HUES48 (cell line): Measurements from ENCODE around the gene MYO7B.

ENCODE experiments used
- H3K27ac ChIP-seq: one replicate; pipeline ENCODE4 v1.7.0; 2013; ENCODE audit warnings: low read depth, low read length, inconsistent platforms
- H3K27me3 ChIP-seq: 2 replicates; pipeline ENCODE4 v1.6.1; 2013; ENCODE audit warnings: mild to moderate bottlenecking, low read length; ENCODE audit not compliant: control insufficient read depth, insufficient read depth
- H3K36me3 ChIP-seq: 2 replicates; pipeline ENCODE4 v1.6.1; 2013; ENCODE audit warnings: low read length; ENCODE audit not compliant: control insufficient read depth, insufficient read depth
- H3K4me1 ChIP-seq: 2 replicates; pipeline ENCODE4 v1.6.1; 2013; ENCODE audit warnings: mild to moderate bottlenecking, low read length; ENCODE audit not compliant: control insufficient read depth, insufficient read depth
- H3K4me3 ChIP-seq: 2 replicates; pipeline ENCODE4 v1.5.1; 2013; ENCODE audit warnings: mild to moderate bottlenecking, low read depth, low read length
- H3K9ac ChIP-seq: 2 replicates; pipeline ENCODE4 v1.6.1; 2013; ENCODE audit warnings: mild to moderate bottlenecking, low read depth, low read length, moderate library complexity
- H3K9me3 ChIP-seq: 2 replicates; pipeline ENCODE4 v1.6.1; 2013; ENCODE audit warnings: low read length; ENCODE audit not compliant: control insufficient read depth, insufficient read depth

MYO7B gene

GRCh38 chr2:127591221-127591923 lies 55.9 kb downstream of the MYO7B start:
- no peaks in the 10 kb centered on the region for H3K9me3 ChIP-seq
- no peak overlapping the region for H3K9ac ChIP-seq
- no peaks in the 10 kb centered on the region for H3K27me3 ChIP-seq
- H3K4me3 ChIP-seq: no peak overlapping the region
- no peak overlapping the region for H3K27ac ChIP-seq
- no peaks in the 10 kb centered on the region for H3K36me3 ChIP-seq
- H3K4me1 ChIP-seq: peaks cover under 1% of the 10 kb centered on the region; the same call in 1 of the 2 replicates

DNA sequence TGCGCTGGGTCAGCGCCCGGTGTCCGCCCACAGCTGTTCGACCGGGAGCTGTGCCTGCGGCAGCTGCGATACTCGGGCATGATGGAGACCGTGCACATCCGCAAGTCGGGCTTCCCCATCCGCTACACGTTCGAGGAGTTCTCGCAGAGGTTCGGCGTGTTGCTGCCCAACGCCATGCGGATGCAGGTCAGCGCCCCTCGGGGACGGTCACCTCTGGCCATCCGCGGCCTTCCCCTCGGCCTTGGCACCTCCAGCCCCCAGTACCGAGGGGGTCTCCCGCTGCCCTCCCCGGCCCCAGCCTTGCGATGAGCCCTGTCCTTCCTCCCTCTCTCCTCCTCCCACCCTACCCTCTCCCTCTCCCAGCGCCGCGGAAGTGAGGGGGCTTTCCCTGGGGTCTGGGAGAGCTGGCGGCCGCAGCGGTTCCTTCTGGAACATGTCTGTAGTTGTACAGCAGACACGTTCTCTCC lies 57.3 kb downstream of the MYO7B start:
- Histone ChIP-seq H3K27ac (no peak overlapping the region), H3K4me1 (no peaks in the 10 kb centered on the region), H3K4me3 (no peak overlapping the region), H3K9ac (no peak overlapping the region), H3K36me3 (no peaks in the 10 kb centered on the region), H3K9me3 (no peaks in the 10 kb centered on the region), H3K27me3 (no peaks in the 10 kb centered on the region)

DNA sequence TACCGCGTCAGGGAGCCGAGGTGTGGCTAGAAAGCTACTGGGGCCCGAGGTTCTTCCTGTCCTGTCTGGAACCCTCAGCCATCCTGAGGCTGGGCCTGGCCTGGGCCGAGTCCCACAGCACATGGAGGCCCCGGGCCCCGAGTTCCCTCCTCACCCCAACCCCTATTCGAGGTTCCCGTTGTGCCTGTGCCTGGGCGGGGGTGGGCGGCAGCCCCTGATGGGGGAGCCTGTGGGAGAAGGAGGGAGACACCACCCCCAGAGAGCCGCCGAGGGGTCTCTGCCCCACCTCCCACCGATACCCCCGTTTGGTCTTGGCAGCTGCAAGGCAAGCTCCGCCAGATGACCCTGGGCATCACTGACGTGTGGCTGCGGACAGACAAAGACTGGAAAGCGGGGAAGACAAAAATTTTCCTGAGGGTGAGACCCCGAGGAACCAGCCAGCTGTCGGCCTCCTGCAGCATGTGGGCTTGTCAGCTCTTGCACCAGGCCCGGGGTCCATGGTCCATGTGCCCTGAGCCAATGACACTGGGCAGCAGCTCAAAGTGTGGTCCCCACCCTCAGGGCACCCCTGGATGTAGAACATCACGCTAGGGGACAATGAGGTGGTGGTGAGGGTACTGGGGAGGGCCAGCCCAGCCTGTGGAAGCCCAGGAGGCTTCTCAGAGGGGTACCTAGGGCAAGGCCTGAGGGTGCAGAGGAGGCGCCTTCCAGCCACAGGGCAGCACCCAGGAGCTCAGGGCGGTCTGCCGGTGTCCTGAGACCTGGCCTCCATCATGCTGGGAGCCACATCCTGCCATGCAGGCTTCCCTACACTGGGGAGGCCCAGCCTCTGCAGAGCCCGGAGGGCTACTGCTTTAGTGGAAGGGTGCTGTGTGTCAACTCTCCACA lies 58.0 kb downstream of the MYO7B start:
- no peaks in the 10 kb centered on the region for H3K4me1 ChIP-seq
- no peaks in the 10 kb centered on the region for H3K27me3 ChIP-seq
- no peak overlapping the region for H3K9ac ChIP-seq
- H3K36me3 ChIP-seq: no peaks in the 10 kb centered on the region
- H3K4me3 ChIP-seq: no peak overlapping the region
- no peaks in the 10 kb centered on the region for H3K9me3 ChIP-seq
- H3K27ac ChIP-seq: no peak overlapping the region

- Histone ChIP-seq H3K9ac (no peak overlapping the region), H3K36me3 (no peaks in the 10 kb centered on the region), H3K27ac (no peak overlapping the region), H3K27me3 (no peaks in the 10 kb centered on the region), H3K4me1 (no peaks in the 10 kb centered on the region), H3K4me3 (no peak overlapping the region), H3K9me3 (no peaks in the 10 kb centered on the region)
Observed at GRCh38 chr2:127594116-127594591, 58.7 kb downstream of the MYO7B start.

DNA sequence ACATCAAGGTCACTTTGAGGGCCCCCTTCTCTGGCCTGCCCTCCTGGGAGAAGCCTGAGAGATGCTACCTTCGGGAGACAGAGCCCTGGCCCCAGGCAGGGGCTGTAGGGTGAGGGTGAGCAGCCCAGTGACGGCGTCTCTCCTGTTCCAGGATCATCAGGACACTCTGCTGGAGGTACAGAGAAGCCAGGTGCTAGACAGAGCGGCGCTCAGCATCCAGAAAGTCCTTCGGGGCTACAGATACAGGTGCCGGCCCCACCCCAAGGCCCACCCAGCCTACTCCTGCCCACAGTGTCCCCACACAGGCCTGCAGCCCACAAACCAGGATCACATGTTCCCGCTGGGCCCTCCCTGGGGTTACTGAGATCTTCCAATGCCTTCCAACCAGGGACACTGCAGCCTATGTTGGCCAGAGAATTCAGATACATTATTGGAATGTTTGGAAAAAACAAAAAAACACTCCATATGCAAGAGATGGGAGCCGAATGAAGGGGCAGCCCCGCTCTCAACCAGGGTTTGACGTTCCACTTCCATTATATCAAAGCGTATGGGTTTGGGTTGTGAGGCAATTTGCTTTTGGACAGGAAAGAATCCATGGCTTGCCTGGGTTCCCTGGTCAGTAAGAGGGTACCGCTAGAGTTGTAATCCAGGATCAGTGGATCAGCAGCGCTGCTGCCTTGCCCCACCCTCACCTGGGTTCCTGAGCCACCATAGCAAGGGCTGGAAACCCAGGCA lies 61.0 kb downstream of the MYO7B start:
- Histone ChIP-seq H3K9ac (no peak overlapping the region), H3K4me1 (no peaks in the 10 kb centered on the region), H3K4me3 (no peak overlapping the region), H3K27ac (no peak overlapping the region), H3K9me3 (no peaks in the 10 kb centered on the region), H3K27me3 (no peaks in the 10 kb centered on the region), H3K36me3 (no peaks in the 10 kb centered on the region)

GRCh38 chr2:127597046-127597983 lies 61.8 kb downstream of the MYO7B start:
- Histone ChIP-seq H3K4me1 (no peaks in the 10 kb centered on the region), H3K27ac (no peak overlapping the region), H3K4me3 (no peak overlapping the region), H3K9ac (no peak overlapping the region), H3K36me3 (no peaks in the 10 kb centered on the region), H3K27me3 (no peaks in the 10 kb centered on the region), H3K9me3 (no peaks in the 10 kb centered on the region)

GRCh38 chr2:127597984-127598380 lies 62.5 kb downstream of the MYO7B start:
- no peaks in the 10 kb centered on the region for H3K36me3 ChIP-seq
- no peaks in the 10 kb centered on the region for H3K9me3 ChIP-seq
- H3K27me3 ChIP-seq: no peaks in the 10 kb centered on the region
- no peak overlapping the region for H3K9ac ChIP-seq
- no peak overlapping the region for H3K27ac ChIP-seq
- no peaks in the 10 kb centered on the region for H3K4me1 ChIP-seq
- no peak overlapping the region for H3K4me3 ChIP-seq

- no peak overlapping the region for H3K9ac ChIP-seq
- no peaks in the 10 kb centered on the region for H3K27me3 ChIP-seq
- no peaks in the 10 kb centered on the region for H3K4me1 ChIP-seq
- no peaks in the 10 kb centered on the region for H3K9me3 ChIP-seq
- H3K36me3 ChIP-seq: no peaks in the 10 kb centered on the region
- H3K4me3 ChIP-seq: no peak overlapping the region
- no peak overlapping the region for H3K27ac ChIP-seq
Observed at GRCh38 chr2:127598711-127599110, 63.2 kb downstream of the MYO7B start.

- no peaks in the 10 kb centered on the region for H3K36me3 ChIP-seq
Observed at GRCh38 chr2:127599211-127599610, 63.7 kb downstream of the MYO7B start.

DNA sequence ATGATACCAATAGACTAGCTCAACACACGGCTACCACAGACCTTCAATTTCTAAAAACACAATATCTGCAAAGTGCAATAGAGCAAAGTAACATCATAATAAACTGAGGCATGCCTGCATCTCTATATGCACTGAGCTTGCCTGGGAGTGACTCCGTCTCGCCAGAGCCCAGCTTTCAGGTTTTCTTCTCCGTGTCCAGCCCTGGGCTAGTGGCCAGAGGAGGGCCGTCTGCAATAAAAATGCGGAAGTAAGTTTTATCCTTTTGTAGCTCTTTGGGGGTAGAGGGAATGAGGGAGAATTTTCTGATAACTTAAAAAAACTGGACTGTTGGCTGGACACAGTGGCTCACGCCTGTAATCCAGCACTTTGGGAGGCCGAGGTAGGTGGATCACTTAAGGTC lies 69.5 kb downstream of the MYO7B start:
- no peak overlapping the region for H3K27ac ChIP-seq
- H3K9ac ChIP-seq: no peak overlapping the region

More at GRCh38 chr2:127599211-127599610, 63.7 kb downstream of the MYO7B start:
- Histone ChIP-seq H3K27me3 (no peaks in the 10 kb centered on the region), H3K27ac (no peak overlapping the region), H3K4me3 (no peak overlapping the region), H3K9ac (no peak overlapping the region), H3K9me3 (no peaks in the 10 kb centered on the region), H3K4me1 (no peaks in the 10 kb centered on the region)

More for the DNA sequence above, 69.5 kb downstream of the MYO7B start:
- Histone ChIP-seq H3K36me3 (no peaks in the 10 kb centered on the region), H3K27me3 (no peaks in the 10 kb centered on the region), H3K9me3 (no peaks in the 10 kb centered on the region), H3K4me1 (no peaks in the 10 kb centered on the region), H3K4me3 (no peak overlapping the region)
